Lower lobe of right lung (tissue), 2 donors: ENCODE data around the gene ZMIZ2. TPM values are rescaled to one million over a fixed set of nuclear protein-coding genes. Genes with fewer than 3 reads are reported as not detected.

Experiments
- ATAC-seq, 2 donors: fragments of 200-7000 bp; cut with Tn5 transposase; one replicate each; pipeline ENCODE4 v1.9.1; 2020 to 2022; ENCODE audit warnings: mild to moderate bottlenecking in 2 of 2, moderate library complexity in 2 of 2
- DNase-seq: peaks from one replicate; pipeline ENCODE4 v3.0.0-alpha.2; 2020
- H3K27ac ChIP-seq: fragments of 200-600 bp; one replicate; pipeline ENCODE4 v1.8.0; 2022
- H3K27me3 ChIP-seq: fragments of 200-600 bp; one replicate; pipeline ENCODE4 v1.8.0; 2022; ENCODE audit warnings: low read depth
- H3K36me3 ChIP-seq: fragments of 200-600 bp; one replicate; pipeline ENCODE4 v1.8.0; 2022; ENCODE audit warnings: mild to moderate bottlenecking
- H3K4me1 ChIP-seq: fragments of 200-600 bp; one replicate; pipeline ENCODE4 v1.8.0; 2022
- H3K4me3 ChIP-seq: fragments of 200-600 bp; one replicate; pipeline ENCODE4 v1.8.0; 2022; ENCODE audit warnings: mild to moderate bottlenecking
- H3K9me3 ChIP-seq: fragments of 200-600 bp; one replicate; pipeline ENCODE4 v1.8.0; 2022
- CTCF ChIP-seq: fragments of 200-600 bp; IDR thresholded peaks from one replicate; pipeline ENCODE4 v1.8.0; 2022; ENCODE audit warnings: antibody characterized with exemption, mild to moderate bottlenecking
- intact Hi-C: fragments of 100-400 bp; cut with DNase I; formaldehyde crosslinking; loops from one replicate; pipeline ENCODE4 v1.11.0; 2022
- total RNA-seq: library from RNA; stranded (reverse); fragmentation: NEBNext Ultra II Directional; extraction: Animal tissue kit (Norgen Biotek cat#: 25700); gene quantifications from one replicate; pipeline ENCODE4 v1.2.1, GENCODE V29; 2021
- donor health status: DM: no; HTN: yes; CAD: no; lungs with severe emphysema.

ZMIZ2 gene
- total RNA-seq, 1 donor from 2014 or later = 97.9 TPM

GRCh38 chr7:44757311-44757710, 8.7 kb downstream of the ZMIZ2 start:
- DNase-seq = no peak

GRCh38 chr7:44757739-44758138, 9.1 kb downstream of the ZMIZ2 start:
- H3K27me3 ChIP-seq = no peaks in the 10 kb centered on the region
- intact Hi-C loops = no loop called here
- peaks cover 67% of the 10 kb centered on the region for H3K36me3 ChIP-seq
- DNase-seq = no peak
- no peaks in the 10 kb centered on the region for H3K9me3 ChIP-seq
- ATAC-seq = no peak
- no peak overlapping the region for H3K4me3 ChIP-seq
- H3K4me1 ChIP-seq = peaks cover 42% of the 10 kb centered on the region
- H3K27ac ChIP-seq = no peak overlapping the region
- no peak for TF ChIP-seq CTCF

More at GRCh38 chr7:44757311-44757710, 8.7 kb downstream of the ZMIZ2 start:
- Histone ChIP-seq H3K27me3 (no peaks in the 10 kb centered on the region), H3K27ac (no peak overlapping the region), H3K9me3 (no peaks in the 10 kb centered on the region), H3K36me3 (peaks cover 62% of the 10 kb centered on the region), H3K4me3 (no peak overlapping the region), H3K4me1 (peaks cover 42% of the 10 kb centered on the region)
- no peak for TF ChIP-seq CTCF
- intact Hi-C loops = no loop called here
- no peak for ATAC-seq

- TF ChIP-seq CTCF = no peak
- Histone ChIP-seq H3K27me3 (no peaks in the 10 kb centered on the region), H3K4me3 (no peak overlapping the region), H3K4me1 (peaks cover 34% of the 10 kb centered on the region), H3K36me3 (peaks cover 82% of the 10 kb centered on the region), H3K27ac (no peak overlapping the region), H3K9me3 (no peaks in the 10 kb centered on the region)
- DNase-seq (no peak), ATAC-seq (no peak)
- intact Hi-C loops = no loop called here
Observed at GRCh38 chr7:44759246-44759645, 10.6 kb downstream of the ZMIZ2 start.

- Histone ChIP-seq H3K36me3 (peaks cover 90% of the 10 kb centered on the region), H3K27me3 (no peaks in the 10 kb centered on the region), H3K4me1 (peaks cover 26% of the 10 kb centered on the region), H3K4me3 (no peak overlapping the region), H3K27ac (no peak overlapping the region), H3K9me3 (no peaks in the 10 kb centered on the region)
- TF ChIP-seq CTCF = no peak
- DNase-seq (no peak), ATAC-seq (no peak)
- intact Hi-C loops = no loop called here
Observed at GRCh38 chr7:44760034-44760580, 11.5 kb downstream of the ZMIZ2 start.

- intact Hi-C loops = no loop called here
- no peak for TF ChIP-seq CTCF
- no peaks in the 10 kb centered on the region for H3K9me3 ChIP-seq
- H3K4me1 ChIP-seq = peaks cover 12% of the 10 kb centered on the region
- no peak overlapping the region for H3K4me3 ChIP-seq
- ATAC-seq (peak; percentile 48 to 54), DNase-seq (no peak)
- H3K27ac ChIP-seq = no peak overlapping the region
- peaks cover 100% of the 10 kb centered on the region for H3K36me3 ChIP-seq
- no peaks in the 10 kb centered on the region for H3K27me3 ChIP-seq
Observed at GRCh38 chr7:44761207-44762161, 12.8 kb downstream of the ZMIZ2 start.
